NCI-H2196 treated with DMSO at 0.1 percent for 48 hours (cell line): Measurements from ENCODE around the gene ZSWIM6.

Experiments used
- DNase-seq: peaks from one replicate; lab custom pipeline; 2025; ENCODE audit not compliant: unreplicated experiment; lab: John Stamatoyannopoulos, UW

Gene ZSWIM6

GRCh38 chr5:61472172-61472958 lies 140.3 kb downstream of the ZSWIM6 start:
- DNase-seq, result no peak

- DNase-seq, result no peak
These were observed 142.7 kb downstream of the ZSWIM6 start for GRCh38 chr5:61474746-61475145.

GRCh38 chr5:61477788-61478187 lies 145.7 kb downstream of the ZSWIM6 start:
- no peak for DNase-seq

- no peak for DNase-seq
These were observed 148.0 kb downstream of the ZSWIM6 start for GRCh38 chr5:61479850-61480614.

- DNase-seq, result no peak
These were observed 150.9 kb downstream of the ZSWIM6 start for GRCh38 chr5:61482980-61483379.

- no peak for DNase-seq
These were observed 154.4 kb downstream of the ZSWIM6 start for GRCh38 chr5:61486476-61486875.

GRCh38 chr5:61489574-61489973 lies 157.5 kb downstream of the ZSWIM6 start:
- DNase-seq, result no peak

GRCh38 chr5:61491861-61492260 lies 159.8 kb downstream of the ZSWIM6 start:
- DNase-seq, result no peak

- DNase-seq, result no peak
These were observed 161.9 kb downstream of the ZSWIM6 start for GRCh38 chr5:61493973-61494372.

GRCh38 chr5:61496446-61496845 lies 164.4 kb downstream of the ZSWIM6 start:
- DNase-seq, result no peak

GRCh38 chr5:61496860-61497259 lies 164.8 kb downstream of the ZSWIM6 start:
- no peak for DNase-seq

GRCh38 chr5:61498121-61498520 lies 166.1 kb downstream of the ZSWIM6 start:
- DNase-seq, result no peak

GRCh38 chr5:61501971-61502370 lies 169.9 kb downstream of the ZSWIM6 start:
- DNase-seq, result no peak

GRCh38 chr5:61504143-61504770 lies 172.2 kb downstream of the ZSWIM6 start:
- DNase-seq, result no peak

- DNase-seq, result no peak
These were observed 173.2 kb downstream of the ZSWIM6 start for GRCh38 chr5:61505281-61505680.

- DNase-seq, result no peak
These were observed 175.2 kb downstream of the ZSWIM6 start for GRCh38 chr5:61507232-61507631.

- no peak for DNase-seq
These were observed 184.9 kb downstream of the ZSWIM6 start for GRCh38 chr5:61516946-61517345.

- no peak for DNase-seq
These were observed 187.7 kb downstream of the ZSWIM6 start for GRCh38 chr5:61519728-61520277.

GRCh38 chr5:61523073-61523472 lies 191.0 kb downstream of the ZSWIM6 start:
- DNase-seq, result no peak

- no peak for DNase-seq
These were observed 191.9 kb downstream of the ZSWIM6 start for GRCh38 chr5:61523997-61524396.

- no peak for DNase-seq
These were observed 193.6 kb downstream of the ZSWIM6 start for GRCh38 chr5:61525512-61526206.
